SK-N-SH (cell line): ENCODE results near the gene DDX39B. TPM values are rescaled to one million over a fixed set of nuclear protein-coding genes. Genes with fewer than 3 reads are reported as not detected.

Source experiments
- CTCF ChIA-PET: fragments of 300-600, 350-600 bp; formaldehyde crosslinking; extraction: SDS; loops from one replicate; lab custom pipeline; 2021; lab: Yijun Ruan, JAX
- POLR2A ChIA-PET: fragments of 350-600 bp; sonication (Branson Sonifier 250); formaldehyde crosslinking; extraction: SDS; loops from one replicate; lab custom pipeline; 2020; ENCODE audit warnings: antibody characterized with exemption, inconsistent platforms; lab: Yijun Ruan, JAX
- DNase-seq: peaks from one replicate; pipeline ENCODE4 v3.0.0; 2012
- H2AFZ ChIP-seq: fragments of 200-600 bp; sonication (generic); 2 replicates; pipeline ENCODE4 v1.8.1; 2016; ENCODE audit warnings: antibody characterized with exemption, mild to moderate bottlenecking, low read depth
- H3F3A ChIP-seq: fragments of 200-600 bp; sonication (generic); replicated peaks from 2 replicates; pipeline ENCODE3; 2016; ENCODE audit warnings: antibody characterized with exemption, mild to moderate bottlenecking; ENCODE audit not compliant: insufficient read depth
- H3K27ac ChIP-seq, 2 experiments: fragments of 200-500 bp in 1 of 2; fragments of 200-600 bp in 1 of 2; sonication (Bioruptor generic) in 1 of 2; sonication (generic), shearing (Covaris generic) in 1 of 2; 2 replicates each; pipeline versions ENCODE4 v1.5.1 to v1.6.1; 2014 to 2016; ENCODE audit warnings: low read depth in 2 of 2, inconsistent platforms in 1 of 2, low read length in 1 of 2, mild to moderate bottlenecking in 1 of 2, mixed read lengths in 1 of 2
- H3K27me3 ChIP-seq: fragments of 200-600 bp; sonication (generic), shearing (Covaris generic); 2 replicates; pipeline ENCODE4 v1.6.1; 2016; ENCODE audit warnings: mixed run types; ENCODE audit not compliant: insufficient read depth
- H3K36me3 ChIP-seq, 2 experiments: fragments of 200-500 bp in 1 of 2; fragments of 200-600 bp in 1 of 2; sonication (Bioruptor generic) in 1 of 2; sonication (generic) in 1 of 2; replicated peaks in 1 of 2; 2 replicates each; pipeline versions ENCODE3 to v1.5.1; 2014 to 2016; ENCODE audit warnings: low read length in 1 of 2, mild to moderate bottlenecking in 1 of 2; ENCODE audit not compliant: insufficient read depth in 2 of 2, control insufficient read depth in 1 of 2
- H3K4me1 ChIP-seq, 2 experiments: fragments of 200-500 bp in 1 of 2; fragments of 200-600 bp in 1 of 2; sonication (Bioruptor generic) in 1 of 2; sonication (generic), shearing (Covaris generic) in 1 of 2; 2 replicates each; pipeline versions ENCODE4 v1.5.1 to v1.6.1; 2014 to 2016; ENCODE audit warnings: low read depth in 1 of 2, low read length in 1 of 2, mixed run types in 1 of 2; ENCODE audit not compliant: insufficient read depth in 2 of 2, control insufficient read depth in 1 of 2
- H3K4me2 ChIP-seq: fragments of 200-600 bp; sonication (generic), shearing (Covaris generic); 2 replicates; pipeline ENCODE4 v1.6.1; 2017; ENCODE audit warnings: mixed run types
- H3K4me3 ChIP-seq, 2 experiments: fragments of 200-500 bp in 1 of 2; fragments of 200-600 bp in 1 of 2; sonication (Bioruptor generic) in 1 of 2; sonication (generic), shearing (Covaris generic) in 1 of 2; 2 replicates each; pipeline versions ENCODE4 v1.5.1 to v1.8.1; 2014 to 2016; ENCODE audit warnings: low read depth in 2 of 2, inconsistent platforms in 1 of 2, low read length in 1 of 2, mild to moderate bottlenecking in 1 of 2, mixed read lengths in 1 of 2, moderate library complexity in 1 of 2
- H3K79me2 ChIP-seq: fragments of 200-600 bp; sonication (generic); 2 replicates; pipeline ENCODE4 v1.8.1; 2017; ENCODE audit warnings: mild to moderate bottlenecking; ENCODE audit not compliant: insufficient read depth
- H3K9ac ChIP-seq: fragments of 200-600 bp; sonication (generic); 2 replicates; pipeline ENCODE4 v1.6.1; 2017; ENCODE audit warnings: mixed run types
- H3K9me2 ChIP-seq: fragments of 200-600 bp; sonication (generic); 2 replicates; pipeline ENCODE4 v1.6.1; 2017; ENCODE audit warnings: mixed run types
- H3K9me3 ChIP-seq: fragments of 200-600 bp; sonication (generic); 2 replicates; pipeline ENCODE4 v1.6.1; 2017; ENCODE audit warnings: mixed run types, mild to moderate bottlenecking, moderate library complexity
- H4K20me1 ChIP-seq: fragments of 200-600 bp; sonication (generic); 2 replicates; pipeline ENCODE4 v1.6.1; 2017; ENCODE audit warnings: mild to moderate bottlenecking, mixed run types; ENCODE audit not compliant: insufficient read depth
- CHD2 ChIP-seq: fragments of 150-350 bp; IDR thresholded peaks from 2 replicates; pipeline ENCODE4 v1.6.1; 2018; ENCODE audit warnings: low read length; ENCODE audit not compliant: partially characterized antibody
- ELF1 ChIP-seq: IDR thresholded peaks from 2 replicates; pipeline ENCODE4 v1.4.0; 2012
- EP300 ChIP-seq, 2 experiments: IDR thresholded peaks; 2 replicates each; pipeline versions ENCODE4 v1.4.0 to v1.6.1; 2012; ENCODE audit warnings: borderline replicate concordance in 1 of 2, low read depth in 1 of 2, low read length in 1 of 2
- FOSL2 ChIP-seq: IDR thresholded peaks from 2 replicates; pipeline ENCODE4 v1.4.0; 2012; ENCODE audit warnings: low read depth, mild to moderate bottlenecking, moderate library complexity, borderline replicate concordance
- FOXJ3 ChIP-seq: sonication (generic); formaldehyde crosslinking; IDR thresholded peaks from 2 replicates; pipeline ENCODE4 v1.5.1; 2020; ENCODE audit warnings: mild to moderate bottlenecking, missing genetic modification reagents
- GABPA ChIP-seq: IDR thresholded peaks from 2 replicates; pipeline ENCODE4 v1.4.0; 2012; ENCODE audit warnings: low read depth, mild to moderate bottlenecking
- MEF2A ChIP-seq: IDR thresholded peaks from 2 replicates; pipeline ENCODE4 v1.4.0; 2012; ENCODE audit warnings: low read depth, borderline replicate concordance
- NRF1 ChIP-seq: IDR thresholded peaks from 2 replicates; pipeline ENCODE4 v1.6.1; 2012; ENCODE audit warnings: low read depth, mild to moderate bottlenecking, low read length
- PBX3 ChIP-seq: IDR thresholded peaks from 2 replicates; pipeline ENCODE4; 2012
- POLR2AphosphoS5 ChIP-seq: IDR thresholded peaks from 2 replicates; pipeline ENCODE4 v1.6.1; 2012; ENCODE audit warnings: low read depth, low read length
- RAD21 ChIP-seq: IDR thresholded peaks from 2 replicates; pipeline ENCODE4 v1.6.1; 2012; ENCODE audit warnings: mild to moderate bottlenecking, low read length
- REST ChIP-seq: IDR thresholded peaks from 2 replicates; pipeline ENCODE4 v1.6.1; 2012; ENCODE audit warnings: mild to moderate bottlenecking, low read depth, low read length, moderate library complexity
- RFX5 ChIP-seq: IDR thresholded peaks from 2 replicates; pipeline ENCODE4 v1.6.1; 2012; ENCODE audit warnings: mild to moderate bottlenecking, improper control_type of control experiment, low read length
- RXRA ChIP-seq: IDR thresholded peaks from 2 replicates; pipeline ENCODE4 v1.4.0; 2012; ENCODE audit warnings: low read depth, mild to moderate bottlenecking, borderline replicate concordance
- TEAD4 ChIP-seq: IDR thresholded peaks from 2 replicates; pipeline ENCODE4 v1.4.0; 2012; ENCODE audit warnings: mild to moderate bottlenecking, borderline replicate concordance; ENCODE audit not compliant: insufficient read depth
- USF1 ChIP-seq: IDR thresholded peaks from 2 replicates; pipeline ENCODE4 v1.4.0; 2012; ENCODE audit warnings: low read depth, borderline replicate concordance
- YY1 ChIP-seq: IDR thresholded peaks from 2 replicates; pipeline ENCODE4 v1.4.0; 2012; ENCODE audit warnings: low read depth, mild to moderate bottlenecking
- WGBS: methylation state at CpG from one replicate; pipeline ENCODE4 v1.1.6; 2017; ENCODE audit warnings: low lambda C conversion rate; 5-methylcytosine and 5-hydroxymethylcytosine counted together
- polyA plus RNA-seq, 3 experiments: library from polyadenylated mRNA; depleted of rRNA; stranded (reverse); fragments of >200 nt; gene quantifications; 2 replicates each; pipeline ENCODE4 v1.2.3, GENCODE V29; 2012

The DDX39B gene
- polyA plus RNA-seq, 1 of the 3 experiments (the other 2 are of a cell fraction), result 502 TPM

GRCh38 chr6:31533455-31533841, 8.4 kb downstream of the DDX39B start (continued):
- TF ChIP-seq REST (no peak), ELF1 (no peak), MEF2A (no peak), FOXJ3 (no peak), USF1 (no peak), RXRA (no peak), POLR2AphosphoS5 (no peak), EP300 (IDR thresholded peaks at IDR 0.05; ENCODE audit: borderline replicate concordance in 1 of 2, low read depth in 1 of 2, low read length in 1 of 2) (no peak), FOSL2 (no peak), GABPA (no peak), TEAD4 (no peak), PBX3 (no peak)

- POLR2A ChIA-PET, result no interaction called here
- Histone ChIP-seq H3K4me2 (no peak overlapping the region), H3K79me2 (peaks cover 37% of the 10 kb centered on the region), H3K27me3 (no peaks in the 10 kb centered on the region)
- no peak for TF ChIP-seq REST
- TF ChIP-seq RFX5, result no peak
- TF ChIP-seq CHD2, result no peak
- TF ChIP-seq USF1, result no peak
- no peak for TF ChIP-seq YY1
- TF ChIP-seq NRF1, result no peak
- no peak for TF ChIP-seq MEF2A
- TF ChIP-seq RAD21, result no peak
- TF ChIP-seq, all 33 proteins: peak for 0
- CTCF ChIA-PET, result interaction anchor here (1.4 to 3.0 kb wide), 3 partner anchors 7 to 65 kb away, joined by 3 to 12 read pairs (median 5); partner anchors contain the start of gene DDX39B
- H3K9me3 ChIP-seq, result no peaks in the 10 kb centered on the region
- peaks cover 73 to 74% of the 10 kb centered on the region in 2 experiments for H3K36me3 ChIP-seq
- H3K4me1 ChIP-seq, result no peaks in the 10 kb centered on the region
- H3K9ac ChIP-seq, result no peak overlapping the region
- no peaks in the 10 kb centered on the region for H3K9me2 ChIP-seq
- WGBS, result 83% methylated on average over 9 of the region's 9 CpGs
- H3F3A ChIP-seq, result peaks cover 28% of the 10 kb centered on the region
- DNase-seq, result no peak
- H3K4me3 ChIP-seq, result no peak overlapping the region
- no peak overlapping the region for H2AFZ ChIP-seq
- H4K20me1 ChIP-seq, result peaks cover 65% of the 10 kb centered on the region
- no peak overlapping the region for H3K27ac ChIP-seq
These were observed 9.0 kb downstream of the DDX39B start for GRCh38 chr6:31532644-31533454.
